DND-41 (cell line): ENCODE results near the gene CDKN1B.

Source experiments
- ATAC-seq: fragments of 200-7000 bp; cut with Tn5 transposase; 3 replicates; pipeline ENCODE4 v1.9.1; 2021; ENCODE audit warnings: low read depth; ENCODE audit not compliant: insufficient read depth
- DNase-seq: peaks from one replicate; pipeline ENCODE4 v3.0.0-alpha.2; 2020
- H2AFZ ChIP-seq: 2 replicates; pipeline ENCODE4 v1.6.0; 2012; ENCODE audit warnings: low read depth, low read length
- H3K27ac ChIP-seq: 2 replicates; pipeline ENCODE4 v1.5.1; 2012; ENCODE audit warnings: low read length, inconsistent platforms
- H3K27me3 ChIP-seq: fragments of 200-600 bp; sonication (generic); 2 replicates; pipeline ENCODE4 v1.6.0; 2012; ENCODE audit warnings: low read length, mild to moderate bottlenecking, inconsistent platforms; ENCODE audit not compliant: insufficient read depth, poor library complexity
- H3K36me3 ChIP-seq: 2 replicates; pipeline ENCODE4 v1.5.1; 2012; ENCODE audit warnings: low read length, inconsistent platforms; ENCODE audit not compliant: insufficient read depth
- H3K4me1 ChIP-seq: 2 replicates; pipeline ENCODE4 v1.5.1; 2012; ENCODE audit warnings: mild to moderate bottlenecking, low read length; ENCODE audit not compliant: insufficient read depth
- H3K4me2 ChIP-seq: 2 replicates; pipeline ENCODE4 v1.6.0; 2012; ENCODE audit warnings: mild to moderate bottlenecking, moderate library complexity, low read length, inconsistent platforms; ENCODE audit not compliant: insufficient read depth
- H3K4me3 ChIP-seq, 2 experiments: fragments of 200-600 bp in 1 of 2; shearing (Covaris generic) in 1 of 2; 2 replicates each; pipeline ENCODE4 v1.5.1; 2012 to 2016; ENCODE audit warnings: inconsistent platforms in 2 of 2, low read length in 2 of 2, mild to moderate bottlenecking in 2 of 2, low read depth in 1 of 2, moderate library complexity in 1 of 2
- H3K79me2 ChIP-seq: 2 replicates; pipeline ENCODE4 v1.6.0; 2012; ENCODE audit warnings: low read length, inconsistent platforms; ENCODE audit not compliant: insufficient read depth
- H3K9ac ChIP-seq: 2 replicates; pipeline ENCODE4 v1.6.0; 2012; ENCODE audit warnings: low read depth, mild to moderate bottlenecking, inconsistent platforms, low read length, moderate library complexity
- H3K9me3 ChIP-seq: 2 replicates; pipeline ENCODE4 v1.5.1; 2012; ENCODE audit warnings: low read length, moderate library complexity, mild to moderate bottlenecking, inconsistent platforms; ENCODE audit not compliant: insufficient read depth, severe bottlenecking
- H4K20me1 ChIP-seq: 2 replicates; pipeline ENCODE4 v1.6.0; 2012; ENCODE audit warnings: low read length; ENCODE audit not compliant: insufficient read depth
- EZH2 ChIP-seq: IDR thresholded peaks from 3 replicates; pipeline ENCODE4 v1.6.1; 2012; ENCODE audit warnings: borderline replicate concordance, low read depth, mild to moderate bottlenecking, moderate library complexity, low read length, inconsistent platforms; ENCODE audit not compliant: severe bottlenecking
- TF ChIP-seq, protein P1 (sequence below): IDR thresholded peaks from 2 replicates; pipeline ENCODE4 v1.5.1; 2012; ENCODE audit warnings: borderline replicate concordance, low read length, moderate library complexity, mild to moderate bottlenecking; ENCODE audit not compliant: poor library complexity, severe bottlenecking; ENCODE audit errors: extremely low read depth

CDKN1B gene

DNA sequence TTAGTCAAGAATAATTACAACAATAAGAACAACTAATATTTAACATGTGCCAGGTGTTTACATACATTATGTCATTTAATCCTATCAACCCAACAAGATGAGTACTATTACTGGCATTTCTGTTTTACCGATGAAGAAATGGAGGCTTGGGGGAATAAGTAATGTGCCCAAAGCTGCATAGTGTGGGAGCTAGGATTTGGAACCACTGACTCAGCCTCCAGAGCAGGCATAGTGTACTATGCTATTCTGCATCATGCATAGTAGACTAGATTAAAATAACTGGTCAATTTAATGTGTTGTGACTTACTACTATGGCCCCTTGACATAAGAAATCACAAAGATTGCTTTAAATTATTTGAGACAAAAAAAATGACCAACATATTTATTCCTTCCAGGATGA is 30.7 kb upstream of the CDKN1B start:
- Histone ChIP-seq H3K4me1 (no peaks in the 10 kb centered on the region), H4K20me1 (no peaks in the 10 kb centered on the region), H3K36me3 (no peaks in the 10 kb centered on the region), H3K79me2 (no peaks in the 10 kb centered on the region), H3K4me2 (no peak overlapping the region), H3K9ac (no peak overlapping the region), H2AFZ (no peak overlapping the region), H3K4me3 (no peak overlapping the region), H3K27ac (no peak overlapping the region), H3K9me3 (no peaks in the 10 kb centered on the region), H3K27me3 (no peaks in the 10 kb centered on the region)
- ATAC-seq = no peak
- no peak for DNase-seq
- TF ChIP-seq EZH2 = no peak
- TF ChIP-seq, protein P1, sequence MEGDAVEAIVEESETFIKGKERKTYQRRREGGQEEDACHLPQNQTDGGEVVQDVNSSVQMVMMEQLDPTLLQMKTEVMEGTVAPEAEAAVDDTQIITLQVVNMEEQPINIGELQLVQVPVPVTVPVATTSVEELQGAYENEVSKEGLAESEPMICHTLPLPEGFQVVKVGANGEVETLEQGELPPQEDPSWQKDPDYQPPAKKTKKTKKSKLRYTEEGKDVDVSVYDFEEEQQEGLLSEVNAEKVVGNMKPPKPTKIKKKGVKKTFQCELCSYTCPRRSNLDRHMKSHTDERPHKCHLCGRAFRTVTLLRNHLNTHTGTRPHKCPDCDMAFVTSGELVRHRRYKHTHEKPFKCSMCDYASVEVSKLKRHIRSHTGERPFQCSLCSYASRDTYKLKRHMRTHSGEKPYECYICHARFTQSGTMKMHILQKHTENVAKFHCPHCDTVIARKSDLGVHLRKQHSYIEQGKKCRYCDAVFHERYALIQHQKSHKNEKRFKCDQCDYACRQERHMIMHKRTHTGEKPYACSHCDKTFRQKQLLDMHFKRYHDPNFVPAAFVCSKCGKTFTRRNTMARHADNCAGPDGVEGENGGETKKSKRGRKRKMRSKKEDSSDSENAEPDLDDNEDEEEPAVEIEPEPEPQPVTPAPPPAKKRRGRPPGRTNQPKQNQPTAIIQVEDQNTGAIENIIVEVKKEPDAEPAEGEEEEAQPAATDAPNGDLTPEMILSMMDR = no peak

DNA sequence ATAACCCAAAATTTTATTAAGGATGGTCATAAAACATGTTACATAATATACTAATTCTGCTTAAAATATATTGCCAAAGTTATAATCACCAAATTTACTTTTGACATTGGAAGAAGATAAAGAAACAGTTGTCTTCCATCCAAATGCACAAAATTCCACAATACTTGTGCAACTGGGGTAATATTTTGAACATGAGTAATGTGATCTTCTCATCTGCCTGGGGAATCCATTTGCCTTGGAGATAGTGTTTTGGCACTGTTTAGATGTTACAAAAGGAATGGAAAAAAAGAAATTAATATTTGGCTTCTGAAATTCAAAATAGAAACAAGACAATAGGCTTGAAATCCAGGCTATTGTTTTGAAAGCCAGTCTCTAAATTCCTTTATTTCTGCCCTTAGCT is 30.2 kb upstream of the CDKN1B start:
- ATAC-seq (no peak), DNase-seq (no peak)
- Histone ChIP-seq H3K27ac (no peak overlapping the region), H3K4me2 (no peak overlapping the region), H3K4me3 (no peak overlapping the region), H3K9ac (no peak overlapping the region), H2AFZ (no peak overlapping the region), H3K4me1 (no peaks in the 10 kb centered on the region), H3K79me2 (no peaks in the 10 kb centered on the region), H3K36me3 (no peaks in the 10 kb centered on the region), H4K20me1 (no peaks in the 10 kb centered on the region), H3K27me3 (no peaks in the 10 kb centered on the region), H3K9me3 (no peaks in the 10 kb centered on the region)
- TF ChIP-seq, protein P1 = no peak
- no peak for TF ChIP-seq EZH2

DNA sequence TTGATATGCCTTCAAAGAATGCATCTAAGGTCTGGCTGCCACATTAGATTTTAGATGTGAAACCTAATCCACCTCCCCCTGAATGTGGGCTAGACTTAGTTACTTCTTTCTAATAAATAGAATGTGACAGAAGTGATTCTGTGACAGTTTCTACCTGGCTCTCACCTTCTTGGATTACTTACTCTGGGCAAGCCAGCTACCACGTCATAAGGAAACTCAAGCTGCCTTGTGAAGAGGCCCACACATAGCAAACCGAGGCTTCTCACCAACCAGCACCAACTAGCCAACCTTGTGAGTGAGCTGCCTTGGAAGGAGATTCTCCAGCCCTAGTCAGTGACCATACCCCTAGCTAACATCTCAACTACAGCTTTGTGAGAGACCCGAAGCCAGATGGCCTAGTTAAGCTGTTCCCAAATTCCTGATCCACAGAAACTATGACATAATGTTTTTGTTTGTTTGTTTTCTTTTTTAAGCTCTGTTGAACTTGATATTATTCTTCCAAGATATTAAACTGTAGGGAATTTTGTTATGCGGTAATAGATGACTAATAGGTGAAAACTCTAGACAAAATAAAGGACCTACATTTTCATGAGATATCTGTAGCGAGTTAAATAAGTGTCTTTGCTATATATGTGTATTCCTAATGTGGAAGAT is 27.4 kb upstream of the CDKN1B start:
- Histone ChIP-seq H3K4me3 (no peak overlapping the region), H3K4me2 (no peak overlapping the region), H3K27ac (no peak overlapping the region), H3K79me2 (no peaks in the 10 kb centered on the region), H4K20me1 (no peaks in the 10 kb centered on the region), H2AFZ (no peak overlapping the region), H3K4me1 (no peaks in the 10 kb centered on the region), H3K9me3 (no peaks in the 10 kb centered on the region), H3K9ac (no peak overlapping the region), H3K36me3 (no peaks in the 10 kb centered on the region), H3K27me3 (no peaks in the 10 kb centered on the region)
- DNase-seq (no peak), ATAC-seq (no peak)
- no peak for TF ChIP-seq EZH2
- TF ChIP-seq, protein P1 = no peak

DNA sequence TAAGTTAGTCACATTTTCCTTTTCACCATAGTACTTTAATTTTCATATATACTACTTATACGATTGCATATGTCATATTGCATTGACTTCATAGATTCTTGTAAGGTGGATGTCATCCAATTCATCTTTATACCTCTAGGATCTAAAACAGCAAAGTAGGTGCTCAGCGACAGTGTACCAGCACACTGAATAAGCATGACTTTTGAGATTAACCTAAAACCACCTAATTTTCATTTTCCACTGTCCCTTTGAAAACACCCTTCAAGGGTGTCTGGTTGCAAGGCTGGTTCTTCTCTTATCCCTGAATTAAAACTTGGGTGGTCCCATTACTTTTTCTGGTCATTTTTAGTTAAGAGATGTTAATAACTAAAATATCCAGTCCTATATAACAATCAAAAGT is 25.6 kb upstream of the CDKN1B start:
- no peak overlapping the region for H3K27ac ChIP-seq
- no peaks in the 10 kb centered on the region for H3K27me3 ChIP-seq
- no peak overlapping the region for H3K4me2 ChIP-seq
- H2AFZ ChIP-seq = no peak overlapping the region
- no peaks in the 10 kb centered on the region for H4K20me1 ChIP-seq
- no peak for ATAC-seq
- no peak for DNase-seq
- peaks cover 9% of the 10 kb centered on the region for H3K4me1 ChIP-seq
- no peak overlapping the region for H3K4me3 ChIP-seq
- H3K79me2 ChIP-seq = no peaks in the 10 kb centered on the region
- H3K9me3 ChIP-seq = no peaks in the 10 kb centered on the region
- TF ChIP-seq, protein P1 = no peak
- no peak for TF ChIP-seq EZH2
- H3K36me3 ChIP-seq = no peaks in the 10 kb centered on the region
- H3K9ac ChIP-seq = no peak overlapping the region
